Ishikawa (cell line): ENCODE results near the gene HP.

Source experiments
- CREB1 ChIP-seq: IDR thresholded peaks from 2 replicates; pipeline ENCODE4 v1.6.1; 2012; ENCODE audit warnings: low read depth
- EGR1 ChIP-seq: IDR thresholded peaks from 2 replicates; pipeline ENCODE4 v1.6.1; 2012
- REST ChIP-seq: IDR thresholded peaks from 2 replicates; pipeline ENCODE4 v1.6.1; 2012; ENCODE audit warnings: low read depth, mild to moderate bottlenecking
- TAF1 ChIP-seq: IDR thresholded peaks from 2 replicates; pipeline ENCODE4 v1.6.1; 2012; ENCODE audit warnings: low read depth, mild to moderate bottlenecking
- TEAD4 ChIP-seq: IDR thresholded peaks from 2 replicates; pipeline ENCODE4 v1.6.1; 2012
- TF ChIP-seq, protein P1 (sequence below): IDR thresholded peaks from 2 replicates; pipeline ENCODE4 v1.6.1; 2012

GRCh38 chr16:72064361-72064894 is 10.1 kb downstream of the HP start:
- TF ChIP-seq REST (no peak), CREB1 (no peak), TEAD4 (no peak), EGR1 (no peak), TAF1 (no peak)
- TF ChIP-seq, protein P1, sequence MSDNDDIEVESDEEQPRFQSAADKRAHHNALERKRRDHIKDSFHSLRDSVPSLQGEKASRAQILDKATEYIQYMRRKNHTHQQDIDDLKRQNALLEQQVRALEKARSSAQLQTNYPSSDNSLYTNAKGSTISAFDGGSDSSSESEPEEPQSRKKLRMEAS, result no peak
